Neural cell (in vitro differentiated cells): ENCODE data around the gene FOXK1.

Experiments
- CTCF ChIP-seq: fragments of 450-650 bp; IDR thresholded peaks from 2 replicates; pipeline ENCODE4 v1.5.1; 2014; ENCODE audit warnings: antibody characterized with exemption, mild to moderate bottlenecking, moderate library complexity; ENCODE audit not compliant: poor library complexity, severe bottlenecking
- EP300 ChIP-seq: fragments of 450-650 bp; conservative IDR thresholded peaks from 2 replicates; pipeline ENCODE4 v1.6.1; 2014; ENCODE audit warnings: antibody characterized with exemption, mild to moderate bottlenecking, moderate library complexity; ENCODE audit not compliant: poor library complexity, severe bottlenecking
- EZH2 ChIP-seq: fragments of 200-600, 300-800 bp; shearing (Covaris generic), sonication (generic); IDR thresholded peaks from 2 replicates; pipeline ENCODE4 v1.6.1; 2014; ENCODE audit warnings: antibody characterized with exemption, low read length, borderline replicate concordance, mild to moderate bottlenecking; ENCODE audit not compliant: insufficient read depth, poor library complexity, severe bottlenecking
- POLR2AphosphoS5 ChIP-seq: IDR thresholded peaks from 2 replicates; pipeline ENCODE4 v1.6.1; 2012
- RAD21 ChIP-seq: fragments of 450-650 bp; conservative IDR thresholded peaks from 2 replicates; pipeline ENCODE4 v1.6.1; 2014; ENCODE audit warnings: antibody characterized with exemption, mild to moderate bottlenecking, moderate library complexity
- SMC3 ChIP-seq: fragments of 450-650 bp; conservative IDR thresholded peaks from 2 replicates; pipeline ENCODE4 v1.6.1; 2014; ENCODE audit warnings: antibody characterized with exemption, mild to moderate bottlenecking, moderate library complexity; ENCODE audit not compliant: poor library complexity
- TAF1 ChIP-seq: IDR thresholded peaks from 2 replicates; pipeline ENCODE4 v1.6.1; 2012; ENCODE audit warnings: low read depth

- TF ChIP-seq CTCF (no peak), POLR2AphosphoS5 (no peak), EP300 (no peak), EZH2 (no peak), TAF1 (no peak), SMC3 (no peak), RAD21 (no peak)
These were observed 106.0 kb downstream of the FOXK1 start for GRCh38 chr7:4787947-4788626.
